ENCODE data around the gene ZBTB1. TPM values are rescaled to one million over a fixed set of nuclear protein-coding genes. Genes with fewer than 3 reads are reported as not detected.

Gene ZBTB1
- total RNA-seq, 2 experiments from 2014 or later, result 146 to 147 TPM

DNA sequence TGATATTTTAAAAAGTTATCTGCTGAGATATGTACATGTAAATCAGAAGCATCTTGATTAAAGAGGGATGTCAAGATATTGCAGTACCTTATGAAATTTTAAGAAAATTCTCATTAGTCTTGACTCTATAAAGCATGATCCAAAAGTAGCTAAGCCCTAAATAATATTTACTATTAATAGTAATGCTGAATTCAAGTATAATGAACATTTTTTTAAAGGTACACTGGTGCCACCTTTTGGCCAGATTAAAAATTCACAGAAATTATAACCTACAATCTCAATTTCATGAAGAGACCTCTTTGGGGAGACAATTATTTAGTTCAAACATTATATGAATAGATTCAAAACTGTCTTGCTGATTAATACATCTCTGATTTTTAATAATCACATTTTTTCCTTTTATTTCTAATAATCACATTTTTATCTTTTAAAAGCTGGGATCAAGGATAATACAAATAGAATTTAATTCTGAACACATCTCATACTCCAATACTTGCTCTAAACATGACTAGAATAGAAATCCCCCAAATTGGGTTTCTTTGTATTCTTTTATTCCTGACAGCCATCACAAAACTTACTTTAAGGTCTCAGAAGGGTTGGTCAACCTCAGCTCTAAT is 25.8 kb upstream of the ZBTB1 start:
- Mint-ChIP-seq H3K9me3 (no peaks in the 10 kb centered on the region), H3K4me1 (ENCODE audit: low read depth) (peaks cover 27% of the 10 kb centered on the region), H3K36me3 (ENCODE audit: low read depth) (peaks cover 50% of the 10 kb centered on the region), H3K27ac (peak overlapping the region; percentile 25), H3K4me3 (no peak overlapping the region), H3K27me3 (no peaks in the 10 kb centered on the region)
- no peaks in the 10 kb centered on the region for H3K9me3 ChIP-seq (ENCODE audit: control insufficient read depth in 1 of 2, insufficient read depth in 1 of 2, low read length in 2 of 2)
- DNase-seq (peak in 4 of 14 experiments; percentile 20 to 63 (median 57)), ATAC-seq (ENCODE audit: poor library complexity) (no peak)
- H3K4me3 ChIP-seq (ENCODE audit: low read length), result no peak overlapping the region
- no peak overlapping the region for H3K27ac ChIP-seq (ENCODE audit: low read depth in 1 of 2, low read length in 2 of 2)
- POLR2A ChIA-PET, result interaction anchor here (1.0 to 2.3 kb wide), 6 partner anchors 13 to 135 kb away, joined by 3 to 9 read pairs (median 3); partner anchors contain the start of genes AKAP5 and ZBTB1
- peaks cover 40% of the 10 kb centered on the region for H3K36me3 ChIP-seq (ENCODE audit: insufficient read depth, low read length)
- intact Hi-C loops (cut with DNase I, micrococcal nuclease), result loop anchor here (1.0 to 2.0 kb wide), 4 partner anchors 32 to 134 kb away; no protein-coding TSS in a partner anchor
- TF ChIP-seq, protein P1, sequence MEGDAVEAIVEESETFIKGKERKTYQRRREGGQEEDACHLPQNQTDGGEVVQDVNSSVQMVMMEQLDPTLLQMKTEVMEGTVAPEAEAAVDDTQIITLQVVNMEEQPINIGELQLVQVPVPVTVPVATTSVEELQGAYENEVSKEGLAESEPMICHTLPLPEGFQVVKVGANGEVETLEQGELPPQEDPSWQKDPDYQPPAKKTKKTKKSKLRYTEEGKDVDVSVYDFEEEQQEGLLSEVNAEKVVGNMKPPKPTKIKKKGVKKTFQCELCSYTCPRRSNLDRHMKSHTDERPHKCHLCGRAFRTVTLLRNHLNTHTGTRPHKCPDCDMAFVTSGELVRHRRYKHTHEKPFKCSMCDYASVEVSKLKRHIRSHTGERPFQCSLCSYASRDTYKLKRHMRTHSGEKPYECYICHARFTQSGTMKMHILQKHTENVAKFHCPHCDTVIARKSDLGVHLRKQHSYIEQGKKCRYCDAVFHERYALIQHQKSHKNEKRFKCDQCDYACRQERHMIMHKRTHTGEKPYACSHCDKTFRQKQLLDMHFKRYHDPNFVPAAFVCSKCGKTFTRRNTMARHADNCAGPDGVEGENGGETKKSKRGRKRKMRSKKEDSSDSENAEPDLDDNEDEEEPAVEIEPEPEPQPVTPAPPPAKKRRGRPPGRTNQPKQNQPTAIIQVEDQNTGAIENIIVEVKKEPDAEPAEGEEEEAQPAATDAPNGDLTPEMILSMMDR (IDR thresholded peaks at IDR 0.05), result peak; percentile 75
- CTCF ChIA-PET, result interaction anchor here (0.6 to 4.5 kb wide), 13 partner anchors 12 to 135 kb away, joined by 3 to 18 read pairs (median 4); partner anchors contain the start of gene MTHFD1
- no peaks in the 10 kb centered on the region for H3K27me3 ChIP-seq (ENCODE audit: control insufficient read depth in 1 of 2, insufficient read depth in 2 of 2, low read length in 2 of 2)
- H3K4me1 ChIP-seq (ENCODE audit: insufficient read depth, low read length), result no peaks in the 10 kb centered on the region

DNA sequence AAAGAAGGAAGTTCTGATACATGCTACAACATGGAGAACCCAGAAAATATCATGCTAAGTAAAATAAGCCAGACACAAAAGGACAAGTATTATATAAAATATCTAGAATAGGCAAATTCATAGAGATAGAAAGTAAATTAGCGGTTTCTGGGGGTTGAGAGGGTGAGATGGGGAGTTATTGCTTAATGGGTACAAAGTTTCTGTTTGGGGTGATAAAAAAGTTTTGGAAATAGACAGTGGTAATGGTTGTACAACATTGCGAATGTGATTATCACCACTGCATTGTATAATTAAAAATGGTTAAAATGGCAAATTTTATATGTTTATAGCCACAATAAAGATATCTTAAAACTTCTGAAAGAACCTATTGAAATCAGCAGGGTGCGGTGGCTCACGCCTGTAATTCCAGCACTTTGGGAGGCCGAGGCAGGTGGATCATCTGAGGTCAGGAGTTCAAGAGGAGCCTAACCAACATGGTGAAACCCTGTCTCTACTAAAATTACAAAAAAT is 15.9 kb upstream of the ZBTB1 start:
- H3K36me3 Mint-ChIP-seq (ENCODE audit: low read depth), result peaks cover 78% of the 10 kb centered on the region

DNA sequence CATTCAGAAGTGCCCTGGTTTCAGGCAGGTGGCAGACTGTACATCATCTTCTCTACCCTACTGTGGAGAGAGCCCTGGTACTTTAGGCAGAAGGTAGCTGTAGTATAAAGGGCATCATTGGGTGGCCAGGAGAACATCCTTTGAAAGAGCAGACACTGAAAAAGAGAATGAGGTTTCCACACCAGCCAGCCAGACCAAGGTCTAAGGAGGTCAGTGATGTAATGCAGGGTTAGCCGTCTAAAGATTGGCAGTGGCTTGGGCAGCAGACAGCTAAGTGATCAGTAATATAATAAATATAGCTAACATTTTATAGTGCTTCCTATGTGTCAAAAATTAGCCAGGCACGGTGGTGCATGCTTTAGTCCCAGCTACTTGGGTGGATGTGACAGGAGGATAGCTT is 12.9 kb upstream of the ZBTB1 start:
- H3K27ac ChIP-seq (ENCODE audit: low read depth in 1 of 2, low read length in 2 of 2), result no peak overlapping the region
- no peaks in the 10 kb centered on the region for H3K9me3 ChIP-seq (ENCODE audit: control insufficient read depth in 1 of 2, insufficient read depth in 1 of 2, low read length in 2 of 2)
- intact Hi-C loops (cut with DNase I, micrococcal nuclease), result no loop called here
- ATAC-seq (ENCODE audit: poor library complexity) (no peak), DNase-seq (no peak)
- POLR2A ChIA-PET, result interaction anchor here (0.7 to 10.2 kb wide), 3 partner anchors 12 to 27 kb away, joined by 3 to 112 read pairs (median 5); partner anchors contain the start of genes ZBTB1 and ZBTB25
- H3K27me3 ChIP-seq (ENCODE audit: control insufficient read depth in 1 of 2, insufficient read depth in 2 of 2, low read length in 2 of 2), result no peaks in the 10 kb centered on the region
- H3K27ac Mint-ChIP-seq, result peak overlapping the region; percentile 22
- H3K4me3 ChIP-seq (ENCODE audit: low read length), result no peak overlapping the region
- H3K27me3 Mint-ChIP-seq, result no peaks in the 10 kb centered on the region
- H3K4me1 ChIP-seq (ENCODE audit: insufficient read depth, low read length), result peaks cover 23% of the 10 kb centered on the region
- H3K4me3 Mint-ChIP-seq, result peak overlapping the region; percentile 38
- CTCF ChIA-PET, result interaction anchor here (0.6 to 7.6 kb wide), 3 partner anchors 19 to 62 kb away, joined by 3 to 55 read pairs (median 5); no protein-coding TSS in a partner anchor
- TF ChIP-seq, protein P1 (IDR thresholded peaks at IDR 0.05), result no peak
- H3K36me3 Mint-ChIP-seq (ENCODE audit: low read depth), result peaks cover 85% of the 10 kb centered on the region
- no peaks in the 10 kb centered on the region for H3K9me3 Mint-ChIP-seq
- H3K36me3 ChIP-seq (ENCODE audit: insufficient read depth, low read length), result peaks cover 63% of the 10 kb centered on the region
- H3K4me1 Mint-ChIP-seq (ENCODE audit: low read depth), result peaks cover 66% of the 10 kb centered on the region

More for the DNA sequence above, 15.9 kb upstream of the ZBTB1 start:
- peaks cover 63% of the 10 kb centered on the region for H3K4me1 Mint-ChIP-seq (ENCODE audit: low read depth)
- Histone ChIP-seq H3K36me3 (ENCODE audit: insufficient read depth, low read length) (peaks cover 65% of the 10 kb centered on the region), H3K4me3 (ENCODE audit: low read length) (no peak overlapping the region), H3K4me1 (ENCODE audit: insufficient read depth, low read length) (peaks cover 14% of the 10 kb centered on the region), H3K9me3 (ENCODE audit: control insufficient read depth in 1 of 2, insufficient read depth in 1 of 2, low read length in 2 of 2) (no peaks in the 10 kb centered on the region), H3K27me3 (ENCODE audit: control insufficient read depth in 1 of 2, insufficient read depth in 2 of 2, low read length in 2 of 2) (no peaks in the 10 kb centered on the region), H3K27ac (ENCODE audit: low read depth in 1 of 2, low read length in 2 of 2) (no peak overlapping the region)
- TF ChIP-seq, protein P1 (IDR thresholded peaks at IDR 0.05), result no peak
- no peak overlapping the region for H3K4me3 Mint-ChIP-seq
- no peak for DNase-seq
- no peaks in the 10 kb centered on the region for H3K9me3 Mint-ChIP-seq
- H3K27me3 Mint-ChIP-seq, result no peaks in the 10 kb centered on the region
- no peak for ATAC-seq (ENCODE audit: poor library complexity)
- H3K27ac Mint-ChIP-seq, result no peak overlapping the region
- ChIA-PET POLR2A (interaction anchor here (1.6 to 10.2 kb wide), 2 partner anchors 15 to 22 kb away, joined by 4 to 112 read pairs; partner anchors contain the start of genes ZBTB1 and ZBTB25), CTCF (interaction anchor here (7.6 kb wide), 1 partner anchor 22 kb away, joined by 55 read pairs; no protein-coding TSS in a partner anchor)
- intact Hi-C loops (cut with DNase I, micrococcal nuclease), result no loop called here

Data from CD4-positive, alpha-beta T cell (primary cell).